WTC11 (cell line): ENCODE measurements around the gene DOK4. TPM values are rescaled to one million over a fixed set of nuclear protein-coding genes. Genes with fewer than 3 reads are reported as not detected.

ENCODE experiments used
- ATAC-seq: fragments of 200-7000 bp; cut with Tn5 transposase; 2 replicates; pipeline ENCODE4 v1.10.0; 2021; ENCODE audit warnings: mild to moderate bottlenecking, moderate library complexity
- CTCF ChIA-PET: fragments of 300-600 bp; sonication (Branson Sonifier 250); formaldehyde crosslinking; loops from one replicate; lab custom pipeline; 2021; ENCODE audit warnings: antibody characterized with exemption; lab: Charles Lee
- POLR2A ChIA-PET: fragments of 350-600 bp; sonication (Branson Sonifier 250); formaldehyde crosslinking; loops from one replicate; lab custom pipeline; 2021; ENCODE audit warnings: antibody characterized with exemption; lab: Charles Lee
- DNase-seq: peaks from one replicate; pipeline ENCODE4 v3.0.0; 2021; ENCODE audit warnings: low spot score
- H3K27ac Mint-ChIP-seq: 2 replicates; pipeline ENCODE4 v1.8.0; 2021; ENCODE audit warnings: mixed read lengths
- H3K27me3 Mint-ChIP-seq: 2 replicates; pipeline ENCODE4 v1.8.0; 2021; ENCODE audit warnings: low read depth, mild to moderate bottlenecking, moderate library complexity, mixed read lengths
- H3K36me3 Mint-ChIP-seq: 2 replicates; pipeline ENCODE4 v1.8.0; 2021; ENCODE audit warnings: mixed read lengths
- H3K4me1 Mint-ChIP-seq: 2 replicates; pipeline ENCODE4 v1.8.0; 2022; ENCODE audit warnings: mixed read lengths
- H3K4me3 Mint-ChIP-seq: 2 replicates; pipeline ENCODE4 v1.8.0; 2021; ENCODE audit warnings: mild to moderate bottlenecking, moderate library complexity, mixed read lengths
- H3K9me3 Mint-ChIP-seq: 2 replicates; pipeline ENCODE4 v1.8.0; 2021; ENCODE audit warnings: mixed read lengths
- E2F1 ChIP-seq: sonication (generic); formaldehyde crosslinking; IDR thresholded peaks from 2 replicates; pipeline ENCODE4 v1.8.0; 2022; ENCODE audit warnings: mild to moderate bottlenecking, missing genetic modification reagents
- EMX1 ChIP-seq: fragments of 250-450 bp; sonication (Bioruptor Pico); IDR thresholded peaks from 2 replicates; pipeline ENCODE4 v1.8.0; 2021; ENCODE audit warnings: mild to moderate bottlenecking
- ESRRA ChIP-seq: sonication (generic); formaldehyde crosslinking; IDR thresholded peaks from 2 replicates; pipeline ENCODE4 v1.8.1; 2022; ENCODE audit warnings: mild to moderate bottlenecking, missing genetic modification reagents, borderline replicate concordance
- FOXJ3 ChIP-seq: sonication (generic); formaldehyde crosslinking; IDR thresholded peaks from 2 replicates; pipeline ENCODE4 v1.9.0; 2021; ENCODE audit warnings: missing genetic modification reagents, mild to moderate bottlenecking, borderline replicate concordance
- GABPB1 ChIP-seq: sonication (generic); formaldehyde crosslinking; IDR thresholded peaks from 2 replicates; pipeline ENCODE4 v1.8.1; 2023; ENCODE audit warnings: mild to moderate bottlenecking, missing genetic modification reagents
- HMGA2 ChIP-seq: fragments of 250-450 bp; sonication (Bioruptor Pico); IDR thresholded peaks from 2 replicates; pipeline ENCODE4 v1.4.0; 2021; ENCODE audit warnings: mild to moderate bottlenecking, moderate library complexity
- IRF2 ChIP-seq: sonication (generic); formaldehyde crosslinking; IDR thresholded peaks from 2 replicates; pipeline ENCODE4 v1.8.0; 2022; ENCODE audit warnings: low read depth, missing genetic modification reagents, borderline replicate concordance
- JAZF1 ChIP-seq: fragments of 250-450 bp; sonication (Bioruptor Pico); IDR thresholded peaks from 2 replicates; pipeline ENCODE4 v1.9.0; 2021; ENCODE audit warnings: moderate library complexity, mild to moderate bottlenecking, inconsistent platforms
- KAT7 ChIP-seq: sonication (generic); formaldehyde crosslinking; IDR thresholded peaks from 2 replicates; pipeline ENCODE4 v1.8.1; 2023; ENCODE audit warnings: missing genetic modification reagents, mild to moderate bottlenecking, borderline replicate concordance
- MXD4 ChIP-seq: fragments of 250-450 bp; sonication (Bioruptor Pico); IDR thresholded peaks from 2 replicates; pipeline ENCODE4 v1.8.0; 2021; ENCODE audit warnings: mild to moderate bottlenecking, moderate library complexity, borderline replicate concordance
- NFYB ChIP-seq: sonication (generic); formaldehyde crosslinking; conservative IDR thresholded peaks from 2 replicates; pipeline ENCODE4 v1.8.0; 2022; ENCODE audit warnings: low read depth, missing genetic modification reagents
- NR2C2 ChIP-seq: sonication (generic); formaldehyde crosslinking; IDR thresholded peaks from 2 replicates; pipeline ENCODE4 v1.8.0; 2022; ENCODE audit warnings: mild to moderate bottlenecking, missing genetic modification reagents
- PRRX2 ChIP-seq: fragments of 250-450 bp; sonication (Bioruptor Pico); IDR thresholded peaks from 2 replicates; pipeline ENCODE4 v1.8.0; 2021; ENCODE audit warnings: mild to moderate bottlenecking
- RORB ChIP-seq: fragments of 250-450 bp; sonication (Bioruptor Pico); IDR thresholded peaks from 2 replicates; pipeline ENCODE4 v1.9.0; 2021; ENCODE audit warnings: mild to moderate bottlenecking
- SOX15 ChIP-seq: fragments of 250-450 bp; sonication (Bioruptor Pico); IDR thresholded peaks from 2 replicates; pipeline ENCODE4 v1.9.0; 2021; ENCODE audit warnings: mild to moderate bottlenecking
- TEAD4 ChIP-seq: sonication (generic); formaldehyde crosslinking; IDR thresholded peaks from 2 replicates; pipeline ENCODE4 v1.8.0; 2022; ENCODE audit warnings: mild to moderate bottlenecking, missing genetic modification reagents
- TP53 ChIP-seq: sonication (generic); formaldehyde crosslinking; IDR thresholded peaks from 2 replicates; pipeline ENCODE4 v1.8.1; 2023; ENCODE audit warnings: mild to moderate bottlenecking, missing genetic modification reagents
- ZNF121 ChIP-seq: sonication (generic); formaldehyde crosslinking; IDR thresholded peaks from 2 replicates; pipeline ENCODE4 v1.8.0; 2023; ENCODE audit warnings: missing genetic modification reagents
- ZNF138 ChIP-seq: sonication (generic); formaldehyde crosslinking; conservative IDR thresholded peaks from 2 replicates; pipeline ENCODE4 v1.8.1; 2022; ENCODE audit warnings: mild to moderate bottlenecking, moderate library complexity, missing genetic modification reagents
- ZNF232 ChIP-seq: sonication (generic); formaldehyde crosslinking; IDR thresholded peaks from 2 replicates; pipeline ENCODE4 v1.8.0; 2022; ENCODE audit warnings: mild to moderate bottlenecking, missing genetic modification reagents
- ZNF263 ChIP-seq: sonication (generic); formaldehyde crosslinking; IDR thresholded peaks from 2 replicates; pipeline ENCODE4 v1.8.1; 2022; ENCODE audit warnings: low read depth, mild to moderate bottlenecking, moderate library complexity, missing genetic modification reagents
- ZNF281 ChIP-seq: sonication (generic); formaldehyde crosslinking; IDR thresholded peaks from 2 replicates; pipeline ENCODE4 v1.8.0; 2023; ENCODE audit warnings: mild to moderate bottlenecking, missing genetic modification reagents
- ZNF396 ChIP-seq: fragments of 250-450 bp; sonication (Bioruptor Pico); IDR thresholded peaks from 2 replicates; pipeline ENCODE4 v1.8.0; 2021; ENCODE audit warnings: mild to moderate bottlenecking, moderate library complexity, borderline replicate concordance
- ZNF416 ChIP-seq: fragments of 250-450 bp; sonication (Bioruptor Pico); IDR thresholded peaks from 2 replicates; pipeline ENCODE4 v1.9.0; 2021; ENCODE audit warnings: mild to moderate bottlenecking, inconsistent platforms
- ZNF671 ChIP-seq: fragments of 250-450 bp; sonication (Bioruptor Pico); IDR thresholded peaks from 2 replicates; pipeline ENCODE4 v1.8.0; 2021; ENCODE audit warnings: mild to moderate bottlenecking
- total RNA-seq: library from RNA; stranded (reverse); gene quantifications from 3 replicates; pipeline ENCODE4 v1.2.3, GENCODE V29; 2021
- TF ChIP-seq, protein P1 (sequence below): sonication (generic); formaldehyde crosslinking; IDR thresholded peaks from 2 replicates; pipeline ENCODE4 v1.8.1; 2023; ENCODE audit warnings: mild to moderate bottlenecking, moderate library complexity, missing genetic modification reagents
- TF ChIP-seq, protein P2 (sequence below): sonication (generic); formaldehyde crosslinking; IDR thresholded peaks from 2 replicates; pipeline ENCODE4 v1.8.0; 2023; ENCODE audit warnings: missing genetic modification reagents, mild to moderate bottlenecking, borderline replicate concordance

DOK4 gene
- total RNA-seq, 1 experiment from 2014 or later, result 25.0 TPM

DNA sequence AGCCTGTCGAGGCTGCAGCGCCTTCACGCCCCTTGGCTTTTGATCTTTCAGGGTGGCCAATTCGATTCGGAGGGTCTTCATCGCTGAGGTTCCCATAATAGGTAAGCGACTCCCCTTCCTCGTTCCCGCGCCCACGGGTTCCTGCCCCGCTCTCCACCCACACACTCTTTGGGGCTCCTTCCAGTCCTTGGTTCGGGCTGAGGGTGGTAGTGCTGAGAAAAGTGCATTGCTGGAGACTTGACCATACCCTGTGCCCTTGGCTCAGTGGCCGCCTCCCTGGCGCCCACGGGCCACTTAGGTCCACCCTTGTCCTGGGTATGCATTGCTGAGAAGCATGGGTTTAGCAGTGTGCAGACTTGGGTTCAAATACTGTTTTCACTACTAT, 23.3 kb downstream of the DOK4 start:
- DNase-seq, result no peak
- Mint-ChIP-seq H3K27me3 (no peaks in the 10 kb centered on the region), H3K27ac (no peak overlapping the region), H3K36me3 (peaks cover 49% of the 10 kb centered on the region), H3K4me1 (peaks cover 4% of the 10 kb centered on the region), H3K4me3 (peak overlapping the region; percentile 100), H3K9me3 (no peaks in the 10 kb centered on the region)
- TF ChIP-seq ZNF281 (CRISPR knock-in tag), result no peak
- no peak for TF ChIP-seq GABPB1 (CRISPR knock-in tag)
- no peak for TF ChIP-seq ZNF671
- TF ChIP-seq ESRRA (CRISPR knock-in tag), result no peak
- no peak for TF ChIP-seq HMGA2
- no peak for TF ChIP-seq PRRX2
- no peak for TF ChIP-seq NFYB (CRISPR knock-in tag)
- no peak for TF ChIP-seq ZNF263 (CRISPR knock-in tag)
- no peak for TF ChIP-seq E2F1 (CRISPR knock-in tag)
- no peak for TF ChIP-seq TP53
- no peak for TF ChIP-seq ZNF416
- ATAC-seq, result peak; percentile 23
- CTCF ChIA-PET, result interaction anchor here (0.8 to 5.1 kb wide), 28 partner anchors 11 to 632 kb away, joined by 3 to 71 read pairs (median 5); partner anchors contain the start of genes CCDC102A, CIAPIN1, COQ9 and CX3CL1
- POLR2A ChIA-PET, result interaction anchor here (0.7 to 1.6 kb wide), 3 partner anchors 16 to 66 kb away, joined by 3 to 5 read pairs (median 4); partner anchors contain the start of genes CIAPIN1 and COQ9

DNA sequence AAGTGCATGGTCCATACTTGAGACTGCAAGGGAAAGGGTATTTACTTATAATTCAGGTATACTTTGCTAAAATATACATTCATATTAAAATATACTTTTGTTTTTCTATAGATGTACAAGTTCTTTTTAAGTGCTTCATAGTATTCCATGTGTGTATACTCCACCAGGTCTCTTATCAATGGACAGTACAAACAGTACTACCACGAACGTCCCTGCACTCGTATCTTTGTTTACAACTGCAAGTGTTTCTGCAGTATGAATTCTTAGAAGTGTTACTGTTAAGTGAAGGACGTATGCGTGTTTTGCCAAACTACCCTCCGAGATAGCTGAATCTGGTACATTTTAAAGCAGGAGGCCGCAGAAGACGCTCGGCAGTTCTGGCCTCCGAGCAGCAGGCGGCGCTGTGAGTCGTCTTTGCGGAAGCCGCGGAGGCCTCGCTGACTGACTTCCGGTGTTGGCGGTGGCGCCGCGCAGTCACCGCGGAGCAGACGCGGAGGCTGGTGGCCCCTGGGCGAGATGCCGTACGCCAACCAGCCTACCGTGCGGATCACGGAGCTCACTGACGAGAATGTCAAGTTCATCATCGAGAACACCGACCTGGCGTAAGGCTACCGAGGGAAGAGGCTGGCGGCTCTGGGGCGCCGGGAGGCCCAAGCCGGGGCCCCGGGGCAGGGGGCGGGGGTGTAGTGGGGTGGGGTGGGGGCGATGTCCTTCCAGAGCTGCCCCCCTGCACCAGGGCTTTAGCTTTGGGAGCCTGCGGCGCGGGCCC, 23.9 kb downstream of the DOK4 start, which contains the start of gene POLR2C:
POLR2C (plus strand) TSS at position 471 of the 769 bp plus-strand sequence; CDS start at position 517, 46 bp downstream.
- ChIA-PET POLR2A (interaction anchor here (0.7 to 1.6 kb wide), 5 partner anchors 14 to 66 kb away, joined by 3 to 9 read pairs (median 5); partner anchors contain the start of genes CIAPIN1 and COQ9), CTCF (interaction anchor here (0.5 to 5.1 kb wide), 36 partner anchors 11 to 631 kb away, joined by 3 to 71 read pairs (median 5); partner anchors contain the start of genes CCDC102A, CIAPIN1, COQ9 and CX3CL1)
- Mint-ChIP-seq H3K9me3 (no peaks in the 10 kb centered on the region), H3K36me3 (peaks cover 44% of the 10 kb centered on the region), H3K27ac (peak within 1 kb of the TSS; percentile 99), H3K27me3 (no peaks in the 10 kb centered on the region), H3K4me3 (peak within 1 kb of the TSS; percentile 100), H3K4me1 (peaks cover 4% of the 10 kb centered on the region)
- peak; percentile 94 for DNase-seq
- ATAC-seq, result peak; percentile 93
- TF ChIP-seq KAT7 (CRISPR knock-in tag), result 0 out of 2 replicates have a peak, but pooled peaks have one; percentile 68
- TF ChIP-seq ZNF396, result no peak
- TF ChIP-seq, protein P1, sequence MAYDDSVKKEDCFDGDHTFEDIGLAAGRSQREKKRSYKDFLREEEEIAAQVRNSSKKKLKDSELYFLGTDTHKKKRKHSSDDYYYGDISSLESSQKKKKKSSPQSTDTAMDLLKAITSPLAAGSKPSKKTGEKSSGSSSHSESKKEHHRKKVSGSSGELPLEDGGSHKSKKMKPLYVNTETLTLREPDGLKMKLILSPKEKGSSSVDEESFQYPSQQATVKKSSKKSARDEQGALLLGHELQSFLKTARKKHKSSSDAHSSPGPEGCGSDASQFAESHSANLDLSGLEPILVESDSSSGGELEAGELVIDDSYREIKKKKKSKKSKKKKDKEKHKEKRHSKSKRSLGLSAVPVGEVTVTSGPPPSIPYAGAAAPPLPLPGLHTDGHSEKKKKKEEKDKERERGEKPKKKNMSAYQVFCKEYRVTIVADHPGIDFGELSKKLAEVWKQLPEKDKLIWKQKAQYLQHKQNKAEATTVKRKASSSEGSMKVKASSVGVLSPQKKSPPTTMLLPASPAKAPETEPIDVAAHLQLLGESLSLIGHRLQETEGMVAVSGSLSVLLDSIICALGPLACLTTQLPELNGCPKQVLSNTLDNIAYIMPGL, result peak; percentile 87
- TF ChIP-seq EMX1 (CRISPR knock-in tag), result no peak
- TF ChIP-seq JAZF1, result no peak
- 0 out of 2 replicates have a peak, but pooled peaks have one; percentile 34 for TF ChIP-seq ZNF232 (CRISPR knock-in tag)
- TF ChIP-seq NR2C2 (CRISPR knock-in tag), result no peak
- TF ChIP-seq IRF2 (CRISPR knock-in tag), result no peak
- no peak for TF ChIP-seq ZNF138 (CRISPR knock-in tag)
- no peak for TF ChIP-seq FOXJ3 (CRISPR knock-in tag)
- no peak for TF ChIP-seq MXD4
- no peak for TF ChIP-seq RORB (CRISPR knock-in tag)
- no peak for TF ChIP-seq ZNF121 (CRISPR knock-in tag)
- TF ChIP-seq TP53, result no peak
- no peak for TF ChIP-seq TEAD4
- TF ChIP-seq, protein P2, sequence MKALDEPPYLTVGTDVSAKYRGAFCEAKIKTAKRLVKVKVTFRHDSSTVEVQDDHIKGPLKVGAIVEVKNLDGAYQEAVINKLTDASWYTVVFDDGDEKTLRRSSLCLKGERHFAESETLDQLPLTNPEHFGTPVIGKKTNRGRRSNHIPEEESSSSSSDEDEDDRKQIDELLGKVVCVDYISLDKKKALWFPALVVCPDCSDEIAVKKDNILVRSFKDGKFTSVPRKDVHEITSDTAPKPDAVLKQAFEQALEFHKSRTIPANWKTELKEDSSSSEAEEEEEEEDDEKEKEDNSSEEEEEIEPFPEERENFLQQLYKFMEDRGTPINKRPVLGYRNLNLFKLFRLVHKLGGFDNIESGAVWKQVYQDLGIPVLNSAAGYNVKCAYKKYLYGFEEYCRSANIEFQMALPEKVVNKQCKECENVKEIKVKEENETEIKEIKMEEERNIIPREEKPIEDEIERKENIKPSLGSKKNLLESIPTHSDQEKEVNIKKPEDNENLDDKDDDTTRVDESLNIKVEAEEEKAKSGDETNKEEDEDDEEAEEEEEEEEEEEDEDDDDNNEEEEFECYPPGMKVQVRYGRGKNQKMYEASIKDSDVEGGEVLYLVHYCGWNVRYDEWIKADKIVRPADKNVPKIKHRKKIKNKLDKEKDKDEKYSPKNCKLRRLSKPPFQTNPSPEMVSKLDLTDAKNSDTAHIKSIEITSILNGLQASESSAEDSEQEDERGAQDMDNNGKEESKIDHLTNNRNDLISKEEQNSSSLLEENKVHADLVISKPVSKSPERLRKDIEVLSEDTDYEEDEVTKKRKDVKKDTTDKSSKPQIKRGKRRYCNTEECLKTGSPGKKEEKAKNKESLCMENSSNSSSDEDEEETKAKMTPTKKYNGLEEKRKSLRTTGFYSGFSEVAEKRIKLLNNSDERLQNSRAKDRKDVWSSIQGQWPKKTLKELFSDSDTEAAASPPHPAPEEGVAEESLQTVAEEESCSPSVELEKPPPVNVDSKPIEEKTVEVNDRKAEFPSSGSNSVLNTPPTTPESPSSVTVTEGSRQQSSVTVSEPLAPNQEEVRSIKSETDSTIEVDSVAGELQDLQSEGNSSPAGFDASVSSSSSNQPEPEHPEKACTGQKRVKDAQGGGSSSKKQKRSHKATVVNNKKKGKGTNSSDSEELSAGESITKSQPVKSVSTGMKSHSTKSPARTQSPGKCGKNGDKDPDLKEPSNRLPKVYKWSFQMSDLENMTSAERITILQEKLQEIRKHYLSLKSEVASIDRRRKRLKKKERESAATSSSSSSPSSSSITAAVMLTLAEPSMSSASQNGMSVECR (CRISPR knock-in tag), result peak; percentile 83; the same call in 1 of the 2 replicates
- peak; percentile 68; the same call in 1 of the 2 replicates for TF ChIP-seq ZNF416
- TF ChIP-seq SOX15 (CRISPR knock-in tag), result no peak
